GM12873 (cell line): ENCODE results near the gene PTCHD4.

Experiments used
- TF ChIP-seq, protein P1 (sequence below): IDR thresholded peaks from 2 replicates; pipeline ENCODE4 v1.5.1; 2012; ENCODE audit warnings: low read depth, mild to moderate bottlenecking, moderate library complexity, low read length, control low read depth; ENCODE audit not compliant: insufficient read depth; ENCODE audit errors: missing control alignments

Gene PTCHD4

DNA sequence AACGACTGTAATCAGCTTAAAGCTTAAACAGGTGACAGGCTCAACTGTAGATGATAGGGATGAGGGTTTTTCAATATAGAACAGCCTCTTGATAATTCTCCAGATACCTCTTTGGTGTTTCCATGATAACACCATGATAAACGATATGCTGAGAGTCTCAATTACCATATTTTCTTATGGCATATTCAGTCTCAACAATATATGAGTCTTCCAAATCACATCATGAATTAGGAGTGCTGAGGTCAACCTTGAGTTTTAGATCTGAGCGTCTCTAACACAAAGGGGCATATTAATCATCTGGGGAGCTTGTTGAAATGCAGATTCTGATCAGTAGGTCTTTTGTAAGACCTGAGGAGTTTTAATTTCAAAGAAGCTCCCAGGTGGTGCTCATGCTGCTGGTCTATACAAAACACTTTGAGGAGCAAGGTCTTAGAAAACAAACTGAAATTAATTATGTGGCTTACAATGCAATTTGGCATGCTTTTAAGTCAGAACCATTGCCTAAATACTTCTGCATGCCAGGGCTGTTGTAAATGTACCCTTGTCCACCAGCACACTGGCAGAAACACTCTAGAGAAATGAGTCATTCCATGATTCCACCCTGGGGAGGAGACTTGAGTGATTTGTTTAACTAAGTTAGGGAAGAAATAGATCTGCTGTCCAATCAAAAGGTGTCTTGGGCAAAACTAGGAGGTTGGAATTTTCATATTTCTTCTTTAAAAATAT lies 49.6 kb downstream of the PTCHD4 start:
- TF ChIP-seq, protein P1, sequence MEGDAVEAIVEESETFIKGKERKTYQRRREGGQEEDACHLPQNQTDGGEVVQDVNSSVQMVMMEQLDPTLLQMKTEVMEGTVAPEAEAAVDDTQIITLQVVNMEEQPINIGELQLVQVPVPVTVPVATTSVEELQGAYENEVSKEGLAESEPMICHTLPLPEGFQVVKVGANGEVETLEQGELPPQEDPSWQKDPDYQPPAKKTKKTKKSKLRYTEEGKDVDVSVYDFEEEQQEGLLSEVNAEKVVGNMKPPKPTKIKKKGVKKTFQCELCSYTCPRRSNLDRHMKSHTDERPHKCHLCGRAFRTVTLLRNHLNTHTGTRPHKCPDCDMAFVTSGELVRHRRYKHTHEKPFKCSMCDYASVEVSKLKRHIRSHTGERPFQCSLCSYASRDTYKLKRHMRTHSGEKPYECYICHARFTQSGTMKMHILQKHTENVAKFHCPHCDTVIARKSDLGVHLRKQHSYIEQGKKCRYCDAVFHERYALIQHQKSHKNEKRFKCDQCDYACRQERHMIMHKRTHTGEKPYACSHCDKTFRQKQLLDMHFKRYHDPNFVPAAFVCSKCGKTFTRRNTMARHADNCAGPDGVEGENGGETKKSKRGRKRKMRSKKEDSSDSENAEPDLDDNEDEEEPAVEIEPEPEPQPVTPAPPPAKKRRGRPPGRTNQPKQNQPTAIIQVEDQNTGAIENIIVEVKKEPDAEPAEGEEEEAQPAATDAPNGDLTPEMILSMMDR: no peak
